IPS DF 19.7 (cell line): ENCODE measurements around the gene LRRK1.

Experiments used
- DNase-seq: peaks from one replicate; pipeline ENCODE4 v3.0.0-alpha.2; 2013; ENCODE audit warnings: low read depth, low spot score

Gene LRRK1

GRCh38 chr15:101056366-101057334 is 137.5 kb downstream of the LRRK1 start:
- DNase-seq = no peak

- no peak for DNase-seq
These were observed 138.8 kb downstream of the LRRK1 start for GRCh38 chr15:101057841-101058407.

GRCh38 chr15:101058735-101059134 is 139.6 kb downstream of the LRRK1 start:
- DNase-seq = no peak

DNA sequence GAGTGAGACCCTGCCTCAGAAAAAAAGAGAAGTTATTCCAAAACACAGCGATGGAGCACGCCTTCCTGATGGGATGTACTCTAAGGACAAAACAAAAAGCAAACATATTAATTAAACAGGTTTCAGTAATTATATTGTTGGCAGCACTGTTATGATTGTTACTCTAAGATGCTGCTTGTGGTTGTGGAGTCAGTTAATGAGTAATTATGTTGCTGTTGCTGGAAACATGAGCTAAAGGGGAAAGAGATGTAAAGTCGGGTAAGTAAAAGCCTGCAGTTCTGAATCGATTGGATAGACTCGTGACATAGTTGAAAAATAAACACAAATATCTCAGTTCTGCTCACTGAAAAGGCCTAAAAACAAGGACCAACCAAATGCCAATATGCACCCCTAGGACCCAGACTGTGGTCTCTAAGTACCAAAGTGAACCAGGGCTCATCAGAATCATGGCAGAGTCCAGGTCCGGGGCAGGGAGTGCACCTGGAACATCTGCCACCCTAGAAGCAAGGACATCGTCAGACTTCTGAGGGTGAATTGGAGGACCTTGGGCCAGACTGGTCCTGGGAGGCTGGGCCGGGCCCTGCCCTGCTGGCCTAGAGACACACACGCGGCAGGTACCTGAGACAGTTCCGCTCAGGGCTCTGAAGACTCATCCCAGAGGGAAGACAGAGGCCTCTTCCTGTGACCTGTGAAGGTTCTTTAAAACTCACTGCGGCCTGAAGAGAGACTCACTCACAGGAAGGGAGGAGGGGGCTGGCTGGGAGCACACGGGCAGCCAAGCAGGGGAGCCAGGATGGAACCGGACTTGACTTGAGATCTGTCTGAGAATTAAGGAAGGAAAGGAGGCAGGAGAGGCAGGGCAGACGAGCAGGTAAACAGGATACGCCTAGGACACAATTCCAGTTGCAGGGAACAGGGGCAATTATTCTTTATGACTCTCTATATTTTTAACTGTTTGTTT is 140.5 kb downstream of the LRRK1 start:
- DNase-seq = no peak

DNA sequence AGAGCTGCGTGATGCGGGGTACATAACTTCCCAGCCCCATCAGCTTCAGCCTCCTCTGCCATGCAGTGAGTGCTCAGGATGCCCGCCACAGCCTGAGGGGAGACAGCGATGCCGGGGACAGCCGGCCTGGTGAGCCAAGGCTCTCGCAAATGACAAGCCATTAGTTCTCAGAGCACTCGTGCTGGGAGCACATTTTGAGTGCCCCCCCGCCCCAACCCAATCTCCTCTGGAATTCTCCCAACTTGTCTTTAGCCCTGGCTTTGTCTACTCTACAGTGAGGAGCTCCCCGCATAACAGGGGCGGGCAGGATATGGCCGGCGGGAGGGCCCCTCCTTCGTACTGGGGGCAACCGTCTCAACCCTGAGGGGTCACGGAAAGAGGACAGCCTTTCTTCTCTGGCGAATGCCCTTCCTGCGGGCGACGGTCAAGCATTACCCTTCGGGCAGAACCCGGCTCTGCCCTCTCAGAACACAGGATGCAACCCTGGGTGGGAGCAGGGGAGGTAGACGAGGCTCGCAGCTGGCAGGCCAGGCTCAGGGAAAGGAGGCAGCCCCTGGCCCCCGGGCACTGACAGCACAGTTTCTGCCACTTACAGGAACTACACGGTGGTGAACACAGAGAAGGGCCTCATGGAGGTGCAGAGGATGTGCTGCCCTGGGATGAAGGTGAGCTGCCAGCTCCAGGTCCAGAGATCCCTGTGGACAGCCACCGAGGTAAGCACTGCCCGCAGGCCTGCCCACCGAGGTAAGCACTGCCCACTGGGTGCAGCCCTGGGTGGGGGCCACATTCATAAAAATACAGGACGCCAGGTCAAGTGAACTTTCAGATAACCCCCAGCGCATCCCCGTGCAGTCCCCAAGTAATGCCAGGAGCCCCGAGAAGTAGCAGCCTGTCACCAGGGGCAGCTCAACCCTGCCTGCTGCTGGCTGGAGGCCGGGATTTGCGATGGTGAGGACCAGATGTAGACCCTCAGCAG is 141.7 kb downstream of the LRRK1 start:
- DNase-seq = no peak

DNA sequence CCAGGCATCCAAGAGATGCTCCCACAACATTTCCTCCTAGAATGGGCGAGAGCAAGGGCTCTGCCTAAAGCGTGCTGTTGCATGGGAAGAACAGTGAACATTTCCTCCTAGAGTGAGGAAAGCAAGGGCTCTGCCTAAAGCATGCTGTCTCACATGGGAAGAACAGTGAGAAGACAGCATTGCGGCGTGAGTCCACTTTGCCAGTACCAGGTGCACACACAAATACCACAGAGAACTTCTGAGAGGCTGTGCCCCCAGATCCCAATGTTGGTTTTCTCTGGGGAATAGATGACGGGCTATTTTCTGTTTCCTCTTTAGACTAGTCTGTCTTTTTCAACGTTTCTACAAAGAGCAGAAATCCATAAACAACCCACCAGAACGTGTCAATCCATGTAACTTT is 142.9 kb downstream of the LRRK1 start:
- no peak for DNase-seq

DNA sequence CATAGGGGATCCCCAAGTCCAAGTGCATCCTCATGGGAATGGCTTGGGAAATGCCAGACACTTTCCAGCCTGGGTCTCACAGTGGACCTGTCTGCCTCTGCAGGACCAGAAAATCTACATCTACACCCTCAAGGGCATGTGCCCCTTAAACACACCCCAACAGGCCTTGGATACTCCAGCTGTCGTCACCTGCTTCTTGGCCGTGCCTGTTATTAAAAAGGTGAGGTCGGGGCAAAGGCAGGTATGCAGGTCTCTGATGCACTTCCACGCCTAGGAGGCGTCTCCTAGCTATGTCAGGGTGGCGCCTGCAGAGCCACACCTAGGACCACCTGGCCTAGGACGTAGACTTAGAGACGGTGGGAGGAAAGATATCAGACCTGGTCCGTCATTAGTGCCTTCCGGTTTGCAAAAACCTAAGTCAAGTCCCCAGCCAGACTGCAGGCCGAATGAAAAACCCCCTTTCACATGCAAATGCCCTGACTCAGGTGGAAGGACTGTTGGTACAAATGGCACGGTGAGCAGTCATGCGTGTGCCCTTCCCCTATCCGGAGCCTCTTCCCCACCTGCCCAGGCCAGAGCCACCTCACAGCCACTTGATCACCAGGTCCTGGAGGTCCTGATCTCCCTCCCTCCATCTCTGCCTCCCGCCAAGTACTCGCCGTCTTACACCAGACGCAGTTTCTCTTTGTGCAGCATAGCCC is 143.5 kb downstream of the LRRK1 start:
- peak; percentile 70 for DNase-seq

GRCh38 chr15:101063212-101063611 is 144.1 kb downstream of the LRRK1 start:
- DNase-seq = no peak

DNA sequence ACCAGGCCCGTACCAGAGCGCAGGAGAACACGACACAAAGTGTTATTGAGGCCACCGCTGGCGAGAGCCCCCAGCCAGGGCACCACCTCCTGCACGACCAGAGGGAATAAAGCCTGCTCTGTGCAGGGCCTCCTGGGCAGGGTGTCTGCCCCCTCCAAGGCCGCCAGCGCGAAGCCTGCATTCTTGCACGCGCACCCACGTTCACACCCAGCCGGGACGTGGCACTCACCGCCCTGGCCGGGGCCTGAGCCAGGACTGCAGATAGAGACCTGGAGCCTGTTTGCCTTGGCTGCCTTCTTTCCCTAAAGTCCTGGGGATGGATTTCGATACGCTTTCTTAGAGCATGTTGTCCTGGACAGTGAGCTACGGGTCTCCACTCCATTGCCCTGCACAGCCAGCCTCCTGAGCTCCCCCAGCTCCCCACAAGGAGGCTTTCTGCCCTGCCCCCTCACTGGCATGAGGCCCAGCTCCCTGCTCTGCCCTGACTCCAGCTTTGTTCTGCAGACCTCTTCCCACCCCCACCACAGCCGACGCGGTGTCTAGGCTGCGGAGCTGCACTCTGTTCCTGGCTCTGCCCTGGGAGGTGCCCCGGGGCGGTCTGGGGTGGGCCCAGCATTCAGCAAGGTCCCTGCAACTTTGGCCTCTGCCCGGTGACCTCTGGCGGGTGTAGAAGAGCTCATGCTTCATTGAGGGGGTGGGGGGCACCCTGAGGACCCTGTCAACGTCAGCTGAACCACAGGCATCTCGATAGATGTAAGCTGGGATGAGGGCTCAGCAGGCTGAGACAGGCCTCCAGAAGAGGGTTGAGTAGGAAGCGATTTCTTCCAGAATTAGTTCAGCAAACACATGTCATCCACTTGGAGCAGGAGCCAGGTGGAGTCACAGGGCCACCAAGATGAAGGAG is 145.0 kb downstream of the LRRK1 start:
- no peak for DNase-seq

GRCh38 chr15:101064795-101065569 is 145.8 kb downstream of the LRRK1 start:
- DNase-seq = no peak

DNA sequence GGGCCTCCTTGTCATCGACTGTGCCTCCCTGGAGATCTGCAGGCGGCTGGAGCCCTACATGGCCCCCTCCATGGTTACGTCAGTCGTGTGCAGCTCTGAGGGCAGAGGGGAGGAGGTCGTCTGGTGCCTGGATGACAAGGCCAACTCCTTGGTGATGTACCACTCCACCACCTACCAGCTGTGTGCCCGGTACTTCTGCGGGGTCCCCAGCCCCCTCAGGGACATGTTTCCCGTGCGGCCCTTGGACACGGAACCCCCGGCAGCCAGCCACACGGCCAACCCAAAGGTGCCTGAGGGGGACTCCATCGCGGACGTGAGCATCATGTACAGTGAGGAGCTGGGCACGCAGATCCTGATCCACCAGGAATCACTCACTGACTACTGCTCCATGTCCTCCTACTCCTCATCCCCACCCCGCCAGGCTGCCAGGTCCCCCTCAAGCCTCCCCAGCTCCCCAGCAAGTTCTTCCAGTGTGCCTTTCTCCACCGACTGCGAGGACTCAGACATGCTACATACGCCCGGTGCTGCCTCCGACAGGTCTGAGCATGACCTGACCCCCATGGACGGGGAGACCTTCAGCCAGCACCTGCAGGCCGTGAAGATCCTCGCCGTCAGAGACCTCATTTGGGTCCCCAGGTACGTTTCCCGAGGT is 146.5 kb downstream of the LRRK1 start:
- no peak for DNase-seq

GRCh38 chr15:101066501-101067408 is 147.6 kb downstream of the LRRK1 start:
- no peak for DNase-seq

DNA sequence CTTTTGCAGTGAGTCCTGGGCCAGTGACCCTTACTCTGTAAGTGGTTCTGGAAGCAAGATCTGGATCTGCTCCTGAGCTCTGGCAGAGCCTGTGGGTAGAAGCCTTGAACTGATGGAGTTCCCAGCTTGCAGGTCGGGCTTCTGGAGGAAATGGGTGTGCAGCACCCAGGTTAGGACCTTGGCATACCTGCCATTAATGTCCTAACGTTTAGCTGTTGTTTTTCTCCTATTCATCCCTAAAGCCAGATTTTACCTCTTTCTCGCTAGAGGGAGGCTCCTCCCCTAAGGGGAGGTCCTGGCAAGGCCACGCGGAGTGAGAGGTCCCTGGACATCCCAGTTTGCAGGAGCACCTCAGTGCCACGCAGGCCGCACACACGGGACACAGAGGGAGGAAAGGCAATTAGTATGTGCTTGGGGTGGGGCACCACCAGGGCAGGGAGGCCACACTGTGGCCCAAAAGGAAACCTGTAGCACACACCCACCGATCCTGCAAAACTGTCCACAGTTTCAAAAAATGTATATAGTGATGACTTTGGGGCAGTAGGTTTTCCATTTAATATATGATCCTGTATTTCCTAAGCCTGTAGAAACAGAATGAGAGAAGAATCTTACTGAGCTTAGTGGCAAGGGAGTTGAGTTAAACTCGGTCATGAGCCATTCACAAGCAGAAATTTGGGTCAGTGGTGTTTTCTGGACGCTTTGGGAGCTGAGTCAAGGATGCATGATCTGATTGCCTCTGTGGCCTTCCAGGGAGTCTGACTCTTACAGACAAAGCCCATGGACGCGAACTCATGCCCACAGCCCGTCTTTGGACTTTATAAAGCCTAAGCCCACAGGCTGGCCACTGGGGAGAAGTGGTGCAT is 148.7 kb downstream of the LRRK1 start:
- no peak for DNase-seq

- no peak for DNase-seq
These were observed 149.4 kb downstream of the LRRK1 start for GRCh38 chr15:101068523-101068960.

GRCh38 chr15:101068961-101069653 is 149.9 kb downstream of the LRRK1 start:
- peak; percentile 97 for DNase-seq
